Epithelial cell of esophagus (primary cell): ENCODE measurements around the gene PEX16.

Source experiments
- DNase-seq: peaks from one replicate; pipeline ENCODE4 v3.0.0; 2010; ENCODE audit warnings: low read depth
- H3K4me3 ChIP-seq: 2 replicates; pipeline ENCODE4 v1.5.1; 2011; ENCODE audit warnings: mild to moderate bottlenecking, low read length, control low read depth
- TF ChIP-seq, protein P1 (sequence below): IDR thresholded peaks from 2 replicates; pipeline ENCODE4 v1.5.1; 2011; ENCODE audit warnings: low read depth, mild to moderate bottlenecking, low read length, control low read depth, inconsistent platforms; ENCODE audit not compliant: insufficient read depth; ENCODE audit errors: missing control alignments

The PEX16 gene

DNA sequence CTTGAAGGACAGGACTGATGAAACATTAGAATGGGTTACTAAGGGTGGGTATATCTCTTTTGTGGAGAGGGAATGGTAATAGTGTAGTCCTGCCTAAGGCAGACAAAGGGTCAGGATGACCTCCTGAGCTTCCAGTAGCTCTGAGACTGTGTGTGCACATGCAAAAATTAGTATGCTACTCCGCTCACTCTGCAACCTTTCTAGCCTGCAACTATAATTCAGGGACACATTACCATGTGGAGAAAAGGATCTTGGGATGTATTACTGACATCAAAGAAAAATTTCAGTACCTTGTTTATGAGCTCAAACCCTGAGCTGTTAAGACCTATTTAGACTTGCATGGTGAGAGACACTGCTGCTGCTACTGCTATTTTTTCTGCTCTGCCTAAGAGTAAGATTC, 30.2 kb upstream of the PEX16 start:
- H3K4me3 ChIP-seq, result no peak overlapping the region
- no peak for DNase-seq
- TF ChIP-seq, protein P1, sequence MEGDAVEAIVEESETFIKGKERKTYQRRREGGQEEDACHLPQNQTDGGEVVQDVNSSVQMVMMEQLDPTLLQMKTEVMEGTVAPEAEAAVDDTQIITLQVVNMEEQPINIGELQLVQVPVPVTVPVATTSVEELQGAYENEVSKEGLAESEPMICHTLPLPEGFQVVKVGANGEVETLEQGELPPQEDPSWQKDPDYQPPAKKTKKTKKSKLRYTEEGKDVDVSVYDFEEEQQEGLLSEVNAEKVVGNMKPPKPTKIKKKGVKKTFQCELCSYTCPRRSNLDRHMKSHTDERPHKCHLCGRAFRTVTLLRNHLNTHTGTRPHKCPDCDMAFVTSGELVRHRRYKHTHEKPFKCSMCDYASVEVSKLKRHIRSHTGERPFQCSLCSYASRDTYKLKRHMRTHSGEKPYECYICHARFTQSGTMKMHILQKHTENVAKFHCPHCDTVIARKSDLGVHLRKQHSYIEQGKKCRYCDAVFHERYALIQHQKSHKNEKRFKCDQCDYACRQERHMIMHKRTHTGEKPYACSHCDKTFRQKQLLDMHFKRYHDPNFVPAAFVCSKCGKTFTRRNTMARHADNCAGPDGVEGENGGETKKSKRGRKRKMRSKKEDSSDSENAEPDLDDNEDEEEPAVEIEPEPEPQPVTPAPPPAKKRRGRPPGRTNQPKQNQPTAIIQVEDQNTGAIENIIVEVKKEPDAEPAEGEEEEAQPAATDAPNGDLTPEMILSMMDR, result no peak

DNA sequence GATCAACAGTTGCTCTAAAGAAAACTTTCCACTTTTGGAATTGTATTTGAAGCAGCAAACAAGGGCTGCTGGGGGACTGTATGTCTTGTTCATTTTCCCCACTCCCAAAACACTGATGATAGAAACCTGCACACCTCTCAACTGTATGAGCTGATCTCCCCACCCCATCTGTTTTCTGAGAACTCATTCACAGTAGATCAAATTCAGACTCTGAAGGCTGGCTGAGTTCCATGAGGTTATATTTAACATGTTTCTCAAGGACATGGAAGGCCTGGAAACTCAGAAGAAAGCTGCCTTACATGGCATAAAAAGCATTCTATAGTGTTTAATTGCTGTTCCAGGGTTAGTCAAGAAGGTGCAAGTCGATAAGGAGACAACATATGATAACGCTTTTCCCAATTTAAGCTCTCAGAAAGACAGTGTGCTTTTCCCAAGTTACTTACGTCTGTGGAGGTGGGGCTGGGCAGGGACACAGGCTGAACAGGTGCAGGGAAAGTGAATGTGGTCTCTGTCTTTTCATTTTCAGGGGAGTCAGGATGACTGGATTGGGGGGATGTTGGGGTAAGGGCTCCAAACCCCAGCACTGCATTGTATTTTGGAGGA, 27.8 kb upstream of the PEX16 start:
- H3K4me3 ChIP-seq, result no peak overlapping the region
- DNase-seq, result no peak
- TF ChIP-seq, protein P1, result no peak

DNA sequence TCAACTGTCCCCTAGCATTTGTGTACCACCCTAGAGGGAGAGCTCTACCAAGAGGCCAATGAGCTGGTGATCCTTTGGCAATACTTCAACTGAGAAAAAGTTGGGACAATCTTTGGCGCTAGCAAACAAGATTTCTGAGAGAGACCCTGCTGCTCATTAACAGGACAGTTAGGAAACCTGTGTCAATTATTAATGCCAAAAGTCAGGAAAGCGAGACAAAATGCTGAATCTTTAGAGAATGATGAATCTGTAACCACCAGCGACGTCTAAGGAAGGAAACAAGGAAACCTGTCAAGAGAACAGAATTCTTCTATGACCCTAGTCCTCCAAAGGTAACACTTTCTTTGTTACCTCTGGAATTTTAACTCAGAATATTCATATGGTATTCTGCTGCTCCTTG, 24.7 kb upstream of the PEX16 start:
- TF ChIP-seq, protein P1, result no peak
- no peak overlapping the region for H3K4me3 ChIP-seq
- DNase-seq, result no peak

DNA sequence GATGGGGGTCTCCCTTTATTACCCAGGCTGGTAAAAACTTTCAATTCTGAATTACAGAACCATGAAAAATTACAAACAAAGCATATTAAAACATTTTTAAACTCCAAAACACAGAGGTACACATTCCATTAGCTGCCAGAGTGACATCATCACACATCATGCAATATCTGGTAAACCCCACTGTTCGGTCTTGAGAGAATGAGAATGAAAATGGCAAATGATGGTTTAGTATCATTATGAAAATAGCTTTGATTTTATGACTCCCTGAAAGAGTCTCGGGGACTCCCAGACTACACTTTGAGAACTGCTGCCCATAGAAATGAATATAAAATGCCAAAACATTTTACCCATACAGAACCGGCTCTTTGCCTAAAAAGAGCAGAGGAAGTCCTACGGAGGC, 23.6 kb upstream of the PEX16 start:
- DNase-seq, result no peak
- TF ChIP-seq, protein P1, result no peak

DNA sequence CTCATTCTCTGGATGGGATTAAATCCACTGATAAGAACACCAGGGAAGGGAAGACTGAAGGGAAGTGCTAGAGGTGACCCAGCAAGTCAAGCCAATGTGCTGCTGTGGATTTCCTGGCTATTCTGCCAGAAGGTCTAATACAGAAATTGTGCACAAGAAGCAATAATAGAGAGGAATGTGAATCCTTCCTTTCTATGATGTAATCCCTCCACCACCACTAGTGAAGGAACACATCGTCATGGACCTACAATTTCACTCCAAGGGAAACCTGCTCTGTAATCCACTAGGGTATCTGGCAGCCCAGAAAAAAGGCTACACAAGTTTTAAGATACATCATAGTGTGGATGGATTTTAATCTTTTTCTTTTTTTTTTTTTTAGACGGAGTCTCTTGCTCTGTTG, 22.2 kb upstream of the PEX16 start:
- H3K4me3 ChIP-seq, result no peak overlapping the region
- no peak for DNase-seq
- TF ChIP-seq, protein P1, result no peak

More for the DNA sequence above, 23.6 kb upstream of the PEX16 start:
- no peak overlapping the region for H3K4me3 ChIP-seq

DNA sequence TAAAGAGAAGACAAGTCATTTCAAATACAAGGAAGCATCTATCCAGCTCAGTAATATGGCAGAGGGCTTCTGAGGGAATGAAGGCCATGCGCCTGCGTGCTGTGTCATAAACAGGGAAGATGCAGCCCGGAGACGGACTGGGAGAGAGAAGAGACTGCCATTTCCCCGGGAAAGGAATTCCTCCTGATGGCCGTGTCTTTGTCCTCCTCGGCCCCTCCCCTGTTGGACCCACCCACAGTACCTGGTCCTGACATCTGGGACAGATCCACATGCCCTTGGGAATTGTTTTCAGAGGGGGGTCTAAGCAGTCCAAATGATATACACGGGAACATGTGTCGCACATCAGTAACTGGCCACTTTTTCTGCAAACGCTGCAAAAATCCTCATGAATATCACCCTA, 20.2 kb upstream of the PEX16 start:
- no peak overlapping the region for H3K4me3 ChIP-seq
- TF ChIP-seq, protein P1, result no peak
- DNase-seq, result no peak

DNA sequence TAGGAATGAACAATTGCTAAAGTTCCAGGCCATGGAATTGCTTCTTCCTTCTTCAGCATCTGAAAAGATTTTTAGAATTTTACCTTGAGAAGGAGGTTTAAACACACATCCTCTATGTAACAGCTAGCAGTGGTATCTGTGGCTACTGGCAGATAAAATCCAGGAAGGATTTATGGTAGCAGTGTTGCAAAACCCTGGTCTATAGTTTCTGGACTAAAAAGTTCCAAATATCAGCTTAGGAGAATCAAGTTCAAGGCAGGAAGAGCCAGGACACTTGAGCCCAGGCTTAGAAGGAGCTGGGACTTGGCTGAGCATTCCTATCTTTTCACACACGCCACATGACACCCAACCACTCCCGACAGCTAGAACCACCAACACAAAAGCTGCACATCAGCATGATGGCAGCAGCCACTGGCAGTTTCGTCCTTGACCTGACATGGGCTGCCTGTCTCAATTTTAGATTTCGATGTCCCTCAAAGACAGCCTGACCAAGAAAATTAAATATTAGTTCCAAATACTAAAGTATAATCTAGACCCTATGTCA, 18.9 kb upstream of the PEX16 start:
- H3K4me3 ChIP-seq, result no peak overlapping the region
- no peak for DNase-seq
- TF ChIP-seq, protein P1, result no peak
